ENCODE results near the gene GHDC.
A peak's percentile ranks its signal among the peaks of the same experiment; 100 is the strongest.
"Not testable (repeated sequence)": the region's sequence is repeated elsewhere in the genome, so short reads cannot be mapped to it uniquely, and the experiment has no call there.

Gene GHDC

GRCh38 chr17:42193969-42194899 lies at the start of gene GHDC:
Gene GHDC, minus strand, starts transcription at chr17:42194494. Its CDS starts 913 bp downstream, at chr17:42193581.
- peak; percentile 81 for DNase-seq

- DNase-seq, result no peak
Observed at GRCh38 chr17:42243493-42243982, 49.2 kb upstream of the GHDC start.

- DNase-seq, result no peak
Observed at GRCh38 chr17:42241871-42242270, 47.6 kb upstream of the GHDC start.

- DNase-seq, result not testable (repeated sequence)
Observed at GRCh38 chr17:42240863-42241262, 46.6 kb upstream of the GHDC start.

GRCh38 chr17:42240201-42240600 lies 45.9 kb upstream of the GHDC start:
- no peak for DNase-seq

GRCh38 chr17:42239576-42239975 lies 45.3 kb upstream of the GHDC start:
- not testable (repeated sequence) for DNase-seq

- no peak for DNase-seq
Observed at GRCh38 chr17:42236760-42237159, 42.5 kb upstream of the GHDC start.

- no peak for DNase-seq
Observed at GRCh38 chr17:42233994-42234393, 39.7 kb upstream of the GHDC start.

GRCh38 chr17:42233156-42233555 lies 38.9 kb upstream of the GHDC start:
- DNase-seq, result no peak

- no peak for DNase-seq
Observed at GRCh38 chr17:42230225-42230624, 35.9 kb upstream of the GHDC start.

- no peak for DNase-seq
Observed at GRCh38 chr17:42227849-42228700, 33.8 kb upstream of the GHDC start.

GRCh38 chr17:42225646-42226045 lies 31.4 kb upstream of the GHDC start:
- DNase-seq, result no peak

- no peak for DNase-seq
Observed at GRCh38 chr17:42224651-42225050, 30.4 kb upstream of the GHDC start.

- DNase-seq, result peak; percentile 37
Observed at GRCh38 chr17:42221886-42222745, 27.8 kb upstream of the GHDC start.

GRCh38 chr17:42219280-42219679 lies 25.0 kb upstream of the GHDC start:
- not testable (repeated sequence) for DNase-seq

- DNase-seq, result no peak
Observed at GRCh38 chr17:42214156-42214555, 19.9 kb upstream of the GHDC start.

- DNase-seq, result no peak
Observed at GRCh38 chr17:42212382-42212781, 18.1 kb upstream of the GHDC start.

- not testable (repeated sequence) for DNase-seq
Observed at GRCh38 chr17:42211921-42212341, 17.6 kb upstream of the GHDC start.

- no peak for DNase-seq
Observed at GRCh38 chr17:42210046-42210445, 15.8 kb upstream of the GHDC start.

- not testable (repeated sequence) for DNase-seq
Observed at GRCh38 chr17:42206153-42206612, 11.9 kb upstream of the GHDC start.

- DNase-seq, result no peak
Observed at GRCh38 chr17:42203354-42203753, 9.1 kb upstream of the GHDC start.

GRCh38 chr17:42202696-42203095 lies 8.4 kb upstream of the GHDC start:
- no peak for DNase-seq

Data from NCI-H1436 (cell line).